Panc1 (cell line): ENCODE measurements around the gene PRKCQ. TPM values are rescaled to one million over a fixed set of nuclear protein-coding genes. Genes with fewer than 3 reads are reported as not detected.

ENCODE experiments used
- ATAC-seq: fragments of 200-7000 bp; cut with Tn5 transposase; 2 replicates; pipeline ENCODE4 v1.9.1; 2020; ENCODE audit warnings: mild to moderate bottlenecking, moderate library complexity
- BruUV-seq: library from RNA; stranded (reverse); fragments of 400-500 nt; replicated peaks from 2 replicates; lab custom pipeline; 2021; lab: Mats Ljungman, UMichigan
- CTCF ChIA-PET: fragments of 300-600 bp; sonication (Branson Sonifier 250); formaldehyde crosslinking; loops from one replicate; lab custom pipeline; 2022; ENCODE audit warnings: antibody characterized with exemption; lab: Charles Lee
- POLR2A ChIA-PET: fragments of 300-600 bp; sonication (Branson Sonifier 250); formaldehyde crosslinking; loops from one replicate; lab custom pipeline; 2022; ENCODE audit warnings: antibody characterized with exemption; lab: Charles Lee
- DNase-seq: peaks from one replicate; pipeline ENCODE4 v3.0.0-alpha.2; 2010; ENCODE audit warnings: low read depth, low spot score
- H3K27ac ChIP-seq: 2 replicates; pipeline ENCODE4 v1.5.1; 2011; ENCODE audit warnings: mild to moderate bottlenecking, low read length, inconsistent platforms
- H3K27me3 ChIP-seq: fragments of 200-500 bp; sonication (Bioruptor generic); 2 replicates; pipeline ENCODE4 v1.6.0; 2014; ENCODE audit warnings: low read length, inconsistent platforms; ENCODE audit not compliant: control insufficient read depth, insufficient read depth
- H3K36me3 ChIP-seq: fragments of 200-500 bp; sonication (Bioruptor generic); 2 replicates; pipeline ENCODE4 v1.5.1; 2014; ENCODE audit warnings: inconsistent platforms, mild to moderate bottlenecking, low read length, moderate library complexity; ENCODE audit not compliant: control insufficient read depth, insufficient read depth
- H3K4me1 ChIP-seq: 2 replicates; pipeline ENCODE4 v1.5.1; 2011; ENCODE audit warnings: inconsistent platforms, mild to moderate bottlenecking, low read length, moderate library complexity; ENCODE audit not compliant: control insufficient read depth, insufficient read depth
- H3K4me3 ChIP-seq, 2 experiments: 2 replicates each; pipeline ENCODE4 v1.5.1; 2011 to 2012; ENCODE audit warnings: low read depth in 2 of 2, low read length in 2 of 2, mild to moderate bottlenecking in 2 of 2, inconsistent platforms in 1 of 2, moderate library complexity in 1 of 2
- H3K9me3 ChIP-seq: fragments of 200-500 bp; sonication (Bioruptor generic); 2 replicates; pipeline ENCODE4 v1.5.1; 2014; ENCODE audit warnings: low read depth, mild to moderate bottlenecking, inconsistent platforms, low read length, moderate library complexity; ENCODE audit not compliant: control insufficient read depth, insufficient read depth
- POLR2AphosphoS5 ChIP-seq: IDR thresholded peaks from 2 replicates; pipeline ENCODE4 v1.6.1; 2012; ENCODE audit warnings: mild to moderate bottlenecking, low read depth, low read length, moderate library complexity
- SIN3A ChIP-seq: IDR thresholded peaks from 2 replicates; pipeline ENCODE4 v1.6.1; 2012; ENCODE audit warnings: low read depth, mild to moderate bottlenecking, low read length, moderate library complexity, borderline replicate concordance; ENCODE audit not compliant: insufficient read depth
- TCF7L2 ChIP-seq: IDR thresholded peaks from 2 replicates; pipeline ENCODE4 v1.6.1; 2011; ENCODE audit warnings: mild to moderate bottlenecking, low read depth, low read length, inconsistent platforms
- in situ Hi-C: cut with HindIII; loops from 2 replicates; pipeline ENCODE4 v1.10.0; 2016; ENCODE audit warnings: low sequenced_read_pairs, low pct_unique_long_range_greater_than_20kb
- intact Hi-C: fragments of 100-400 bp; cut with micrococcal nuclease; formaldehyde crosslinking; loops from one replicate; pipeline ENCODE4 v1.10.0; 2022; ENCODE audit not compliant: unreplicated experiment
- total RNA-seq: library from RNA; stranded (reverse); gene quantifications from one replicate; pipeline ENCODE4 v1.2.1, GENCODE V29; 2021; ENCODE audit not compliant: unreplicated experiment
- TF ChIP-seq, protein P1 (sequence below), 2 experiments: IDR thresholded peaks; 2 replicates each; pipeline ENCODE4 v1.6.1; 2011 to 2012; ENCODE audit warnings: low read depth in 2 of 2, control low read depth in 1 of 2, low read length in 1 of 2, mild to moderate bottlenecking in 1 of 2, moderate library complexity in 1 of 2; ENCODE audit not compliant: insufficient read depth in 1 of 2
- TF ChIP-seq, protein P2 (sequence below): fragments of 450-650 bp; IDR thresholded peaks from 2 replicates; pipeline ENCODE4 v1.5.1; 2017; ENCODE audit warnings: mild to moderate bottlenecking

Gene PRKCQ
- total RNA-seq, 1 experiment from 2014 or later, result 0.23 TPM

DNA sequence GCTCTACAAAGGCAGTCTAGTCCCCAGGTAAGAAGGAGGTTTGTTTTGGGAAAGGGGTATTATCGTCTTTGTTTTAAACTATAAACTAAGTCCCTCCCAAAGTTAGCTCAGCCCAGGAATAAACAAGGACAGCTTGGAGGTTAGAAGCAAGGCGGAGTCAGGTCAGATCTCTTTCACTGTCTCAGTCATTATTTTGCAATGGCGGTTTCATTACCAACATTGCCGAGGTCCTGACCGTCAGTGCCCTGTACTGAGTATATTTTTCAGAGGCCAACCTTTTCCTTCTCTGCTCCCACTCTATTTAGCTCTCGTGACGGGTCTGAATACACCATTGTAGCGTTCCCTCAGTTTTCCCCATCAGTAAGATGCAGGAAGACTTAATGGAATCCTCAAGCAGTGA is 184.5 kb downstream of the PRKCQ start:
- ChIA-PET CTCF (no interaction called here), POLR2A (no interaction called here)
- no peaks in the 10 kb centered on the region for H3K4me1 ChIP-seq
- DNase-seq (no peak), ATAC-seq (no peak)
- H3K27ac ChIP-seq, result no peak overlapping the region
- BruUV-seq, result no TSS peak
- TF ChIP-seq TCF7L2 (no peak), SIN3A (no peak), POLR2AphosphoS5 (no peak)
- TF ChIP-seq, protein P1, sequence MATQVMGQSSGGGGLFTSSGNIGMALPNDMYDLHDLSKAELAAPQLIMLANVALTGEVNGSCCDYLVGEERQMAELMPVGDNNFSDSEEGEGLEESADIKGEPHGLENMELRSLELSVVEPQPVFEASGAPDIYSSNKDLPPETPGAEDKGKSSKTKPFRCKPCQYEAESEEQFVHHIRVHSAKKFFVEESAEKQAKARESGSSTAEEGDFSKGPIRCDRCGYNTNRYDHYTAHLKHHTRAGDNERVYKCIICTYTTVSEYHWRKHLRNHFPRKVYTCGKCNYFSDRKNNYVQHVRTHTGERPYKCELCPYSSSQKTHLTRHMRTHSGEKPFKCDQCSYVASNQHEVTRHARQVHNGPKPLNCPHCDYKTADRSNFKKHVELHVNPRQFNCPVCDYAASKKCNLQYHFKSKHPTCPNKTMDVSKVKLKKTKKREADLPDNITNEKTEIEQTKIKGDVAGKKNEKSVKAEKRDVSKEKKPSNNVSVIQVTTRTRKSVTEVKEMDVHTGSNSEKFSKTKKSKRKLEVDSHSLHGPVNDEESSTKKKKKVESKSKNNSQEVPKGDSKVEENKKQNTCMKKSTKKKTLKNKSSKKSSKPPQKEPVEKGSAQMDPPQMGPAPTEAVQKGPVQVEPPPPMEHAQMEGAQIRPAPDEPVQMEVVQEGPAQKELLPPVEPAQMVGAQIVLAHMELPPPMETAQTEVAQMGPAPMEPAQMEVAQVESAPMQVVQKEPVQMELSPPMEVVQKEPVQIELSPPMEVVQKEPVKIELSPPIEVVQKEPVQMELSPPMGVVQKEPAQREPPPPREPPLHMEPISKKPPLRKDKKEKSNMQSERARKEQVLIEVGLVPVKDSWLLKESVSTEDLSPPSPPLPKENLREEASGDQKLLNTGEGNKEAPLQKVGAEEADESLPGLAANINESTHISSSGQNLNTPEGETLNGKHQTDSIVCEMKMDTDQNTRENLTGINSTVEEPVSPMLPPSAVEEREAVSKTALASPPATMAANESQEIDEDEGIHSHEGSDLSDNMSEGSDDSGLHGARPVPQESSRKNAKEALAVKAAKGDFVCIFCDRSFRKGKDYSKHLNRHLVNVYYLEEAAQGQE (IDR thresholded peaks at IDR 0.05; ENCODE audit: insufficient read depth in 1 of 2, low read depth in 2 of 2, low read length in 1 of 2), result no peak
- TF ChIP-seq, protein P2, sequence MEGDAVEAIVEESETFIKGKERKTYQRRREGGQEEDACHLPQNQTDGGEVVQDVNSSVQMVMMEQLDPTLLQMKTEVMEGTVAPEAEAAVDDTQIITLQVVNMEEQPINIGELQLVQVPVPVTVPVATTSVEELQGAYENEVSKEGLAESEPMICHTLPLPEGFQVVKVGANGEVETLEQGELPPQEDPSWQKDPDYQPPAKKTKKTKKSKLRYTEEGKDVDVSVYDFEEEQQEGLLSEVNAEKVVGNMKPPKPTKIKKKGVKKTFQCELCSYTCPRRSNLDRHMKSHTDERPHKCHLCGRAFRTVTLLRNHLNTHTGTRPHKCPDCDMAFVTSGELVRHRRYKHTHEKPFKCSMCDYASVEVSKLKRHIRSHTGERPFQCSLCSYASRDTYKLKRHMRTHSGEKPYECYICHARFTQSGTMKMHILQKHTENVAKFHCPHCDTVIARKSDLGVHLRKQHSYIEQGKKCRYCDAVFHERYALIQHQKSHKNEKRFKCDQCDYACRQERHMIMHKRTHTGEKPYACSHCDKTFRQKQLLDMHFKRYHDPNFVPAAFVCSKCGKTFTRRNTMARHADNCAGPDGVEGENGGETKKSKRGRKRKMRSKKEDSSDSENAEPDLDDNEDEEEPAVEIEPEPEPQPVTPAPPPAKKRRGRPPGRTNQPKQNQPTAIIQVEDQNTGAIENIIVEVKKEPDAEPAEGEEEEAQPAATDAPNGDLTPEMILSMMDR, result no peak
- in situ Hi-C loops (no loop called here), intact Hi-C loops (no loop called here)
- H3K36me3 ChIP-seq, result no peaks in the 10 kb centered on the region
- no peaks in the 10 kb centered on the region for H3K9me3 ChIP-seq
- H3K4me3 ChIP-seq, result no peak overlapping the region
- H3K27me3 ChIP-seq, result no peaks in the 10 kb centered on the region

DNA sequence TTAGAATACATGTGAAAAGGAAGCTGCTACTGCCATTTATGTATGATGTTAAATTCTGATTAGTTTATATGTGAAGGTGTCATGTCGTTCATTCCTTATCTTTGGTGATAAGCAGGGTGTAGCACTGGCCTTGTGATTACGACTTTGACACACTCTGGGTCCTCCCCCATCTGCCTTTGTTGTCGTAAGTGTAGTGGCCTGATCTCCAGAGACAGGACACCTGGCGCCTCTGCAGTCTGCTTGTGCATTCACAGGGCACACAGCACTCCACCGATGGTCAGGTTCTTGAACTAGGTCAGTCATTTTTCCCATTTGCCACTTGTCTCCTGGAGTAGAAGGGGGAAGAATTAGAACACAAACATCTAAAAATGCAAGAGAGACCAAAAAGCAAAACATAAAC is 186.0 kb downstream of the PRKCQ start:
- TF ChIP-seq POLR2AphosphoS5, result no peak
- TF ChIP-seq SIN3A, result no peak
- TF ChIP-seq TCF7L2, result no peak
- TF ChIP-seq, protein P1 (IDR thresholded peaks at IDR 0.05; ENCODE audit: insufficient read depth in 1 of 2, low read depth in 2 of 2, low read length in 1 of 2), result no peak
- TF ChIP-seq, protein P2, result no peak
- in situ Hi-C loops (no loop called here), intact Hi-C loops (no loop called here)
- DNase-seq (no peak), ATAC-seq (no peak)
- H3K36me3 ChIP-seq, result no peaks in the 10 kb centered on the region
- H3K4me3 ChIP-seq, result no peak overlapping the region
- H3K9me3 ChIP-seq, result no peaks in the 10 kb centered on the region
- H3K27me3 ChIP-seq, result no peaks in the 10 kb centered on the region
- ChIA-PET POLR2A (no interaction called here), CTCF (no interaction called here)
- H3K4me1 ChIP-seq, result no peaks in the 10 kb centered on the region
- BruUV-seq, result no TSS peak
- no peak overlapping the region for H3K27ac ChIP-seq
